H9 (cell line): ENCODE results near the gene LRRC27. TPM values are rescaled to one million over a fixed set of nuclear protein-coding genes. Genes with fewer than 3 reads are reported as not detected.

ENCODE experiments used
- DNase-seq: peaks from one replicate; pipeline ENCODE4 v3.0.0-alpha.2; 2017
- H2AFZ ChIP-seq: one replicate; pipeline ENCODE4 v1.6.1; 2013; ENCODE audit warnings: mild to moderate bottlenecking, low read length, control low read depth, moderate library complexity
- H2AK5ac ChIP-seq: 2 replicates; pipeline ENCODE4 v1.6.1; 2013; ENCODE audit warnings: low read length, control low read depth, mixed read lengths; ENCODE audit not compliant: insufficient read length
- H2BK120ac ChIP-seq: one replicate; pipeline ENCODE4 v1.6.1; 2013; ENCODE audit warnings: low read depth, mild to moderate bottlenecking, low read length, control low read depth, inconsistent platforms; ENCODE audit not compliant: poor library complexity, severe bottlenecking
- H2BK12ac ChIP-seq: 2 replicates; pipeline ENCODE4 v1.6.1; 2013; ENCODE audit warnings: low read length, control low read depth, mixed read lengths, low read depth; ENCODE audit not compliant: insufficient read length
- H2BK15ac ChIP-seq: 2 replicates; pipeline ENCODE4 v1.6.1; 2013; ENCODE audit warnings: low read depth, low read length, control low read depth
- H2BK20ac ChIP-seq: one replicate; pipeline ENCODE4 v1.6.1; 2013; ENCODE audit warnings: low read depth, mild to moderate bottlenecking, low read length, control low read depth, inconsistent platforms; ENCODE audit not compliant: poor library complexity, severe bottlenecking
- H2BK5ac ChIP-seq: 2 replicates; pipeline ENCODE4 v1.6.1; 2013; ENCODE audit warnings: low read length, control low read depth, mixed read lengths; ENCODE audit not compliant: insufficient read length
- H3K14ac ChIP-seq: 2 replicates; pipeline ENCODE4 v1.6.1; 2013; ENCODE audit warnings: low read length, control low read depth; ENCODE audit not compliant: insufficient read depth
- H3K18ac ChIP-seq: 2 replicates; pipeline ENCODE4 v1.6.1; 2013; ENCODE audit warnings: low read depth, mild to moderate bottlenecking, mixed read lengths, low read length, control low read depth; ENCODE audit not compliant: insufficient read length
- H3K23ac ChIP-seq: 2 replicates; pipeline ENCODE4 v1.6.1; 2013; ENCODE audit warnings: low read length, control low read depth, mixed read lengths, low read depth; ENCODE audit not compliant: insufficient read length
- H3K23me2 ChIP-seq: 2 replicates; pipeline ENCODE4 v1.6.1; 2013; ENCODE audit warnings: low read depth, mild to moderate bottlenecking, mixed read lengths, low read length, control low read depth; ENCODE audit not compliant: insufficient read length, poor library complexity, severe bottlenecking
- H3K27ac ChIP-seq: 2 replicates; pipeline ENCODE4 v1.5.1; 2013; ENCODE audit warnings: low read length, control low read depth, mixed read lengths, low read depth; ENCODE audit not compliant: insufficient read length
- H3K27me3 ChIP-seq: 2 replicates; pipeline ENCODE4 v1.6.1; 2013; ENCODE audit warnings: low read length, control low read depth, inconsistent platforms; ENCODE audit not compliant: insufficient read depth
- H3K4ac ChIP-seq: 2 replicates; pipeline ENCODE4 v1.6.1; 2013; ENCODE audit warnings: low read depth, mild to moderate bottlenecking, control low read depth, inconsistent platforms, low read length, moderate library complexity
- H3K4me1 ChIP-seq: 2 replicates; pipeline ENCODE4 v1.6.1; 2013; ENCODE audit warnings: low read length, control low read depth, inconsistent platforms; ENCODE audit not compliant: insufficient read depth
- H3K4me2 ChIP-seq: 2 replicates; pipeline ENCODE4 v1.6.1; 2013; ENCODE audit warnings: low read length, control low read depth, mixed read lengths; ENCODE audit not compliant: insufficient read length, insufficient read depth
- H3K56ac ChIP-seq: 2 replicates; pipeline ENCODE4 v1.6.1; 2013; ENCODE audit warnings: low read depth, mild to moderate bottlenecking, mixed read lengths, low read length, control low read depth; ENCODE audit not compliant: insufficient read length
- H3K79me1 ChIP-seq: 2 replicates; pipeline ENCODE4 v1.6.1; 2013; ENCODE audit warnings: low read depth, mild to moderate bottlenecking, moderate library complexity, low read length, control low read depth, inconsistent platforms; ENCODE audit not compliant: insufficient read depth, poor library complexity, severe bottlenecking
- H3K79me2 ChIP-seq: 2 replicates; pipeline ENCODE4 v1.6.1; 2013; ENCODE audit warnings: low read length, control low read depth, inconsistent platforms; ENCODE audit not compliant: insufficient read depth
- H3K9ac ChIP-seq: 2 replicates; pipeline ENCODE4 v1.6.1; 2013; ENCODE audit warnings: low read length, control low read depth, mixed read lengths; ENCODE audit not compliant: insufficient read length; ENCODE audit errors: extremely low read depth
- H3K9me3 ChIP-seq: one replicate; pipeline ENCODE4 v1.6.1; 2013; ENCODE audit warnings: low read depth, low read length, inconsistent platforms; ENCODE audit not compliant: control insufficient read depth
- H3T11ph ChIP-seq: one replicate; pipeline ENCODE4 v1.6.1; 2013; ENCODE audit warnings: mild to moderate bottlenecking, low read length, control low read depth, inconsistent platforms
- H4K20me1 ChIP-seq: one replicate; pipeline ENCODE4 v1.6.1; 2013; ENCODE audit not compliant: control insufficient read depth, insufficient read length, insufficient read depth
- H4K5ac ChIP-seq: 2 replicates; pipeline ENCODE4 v1.6.1; 2013; ENCODE audit warnings: low read depth, mild to moderate bottlenecking, mixed read lengths, low read length, control low read depth; ENCODE audit not compliant: insufficient read length
- H4K8ac ChIP-seq: replicated peaks from 2 replicates; pipeline ENCODE4 v1.6.1; 2013; ENCODE audit warnings: low read length, control low read depth, mixed read lengths, low read depth; ENCODE audit not compliant: insufficient read length
- H4K91ac ChIP-seq: 2 replicates; pipeline ENCODE4 v1.6.1; 2013; ENCODE audit warnings: low read depth, mild to moderate bottlenecking, moderate library complexity, mixed read lengths, low read length, control low read depth; ENCODE audit not compliant: insufficient read length
- H3K27ac Mint-ChIP-seq, 3 experiments: 2 replicates in 2 of 3; 3 replicates in 1 of 3; pipeline ENCODE4 v1.8.0; 2020 to 2021; ENCODE audit warnings: mixed read lengths in 3 of 3, mild to moderate bottlenecking in 1 of 3, moderate library complexity in 1 of 3
- H3K27me3 Mint-ChIP-seq: 2 replicates; pipeline ENCODE4 v1.8.0; 2021; ENCODE audit warnings: low read depth, mild to moderate bottlenecking, moderate library complexity, mixed read lengths
- H3K36me3 Mint-ChIP-seq, 3 experiments: 2 replicates in 2 of 3; 3 replicates in 1 of 3; pipeline ENCODE4 v1.8.0; 2020 to 2021; ENCODE audit warnings: low read depth in 3 of 3, mixed read lengths in 3 of 3; ENCODE audit not compliant: insufficient read depth in 1 of 3
- H3K4me1 Mint-ChIP-seq, 2 experiments: 2 replicates each; pipeline ENCODE4 v1.8.0; 2020; ENCODE audit warnings: mixed read lengths in 2 of 2
- H3K4me3 Mint-ChIP-seq, 2 experiments: 2 replicates in 1 of 2; 3 replicates in 1 of 2; pipeline ENCODE4 v1.8.0; 2020 to 2021; ENCODE audit warnings: mild to moderate bottlenecking in 2 of 2, mixed read lengths in 2 of 2, moderate library complexity in 1 of 2
- H3K9me3 Mint-ChIP-seq, 2 experiments: 2 replicates in 1 of 2; 3 replicates in 1 of 2; pipeline ENCODE4 v1.8.0; 2020; ENCODE audit warnings: mild to moderate bottlenecking in 2 of 2, mixed read lengths in 2 of 2, moderate library complexity in 1 of 2
- CTCF ChIP-seq: fragments of 200-600 bp; sonication (generic); conservative IDR thresholded peaks from 3 replicates; pipeline ENCODE4 v1.8.0; 2021; ENCODE audit warnings: antibody characterized with exemption, mild to moderate bottlenecking
- WGBS: extraction: QIAGEN DNeasy Blood & Tissue Kit; methylation state at CpG from one replicate; pipeline ENCODE4 v1.1.7; 2013; ENCODE audit warnings: missing lambda C conversion rate, low lambda C conversion rate, mixed read lengths; ENCODE audit not compliant: insufficient read length; ENCODE audit errors: extremely low coverage; 5-methylcytosine and 5-hydroxymethylcytosine counted together
- total RNA-seq: library from RNA; stranded (reverse); gene quantifications from 2 replicates; pipeline ENCODE4 v1.2.1, GENCODE V29; 2021

Gene LRRC27
- total RNA-seq, 1 experiment from 2014 or later, result 2.7 TPM

- no peaks in the 10 kb centered on the region for H3K23me2 ChIP-seq
- no peak overlapping the region for H3K23ac ChIP-seq
- H4K91ac ChIP-seq, result no peak overlapping the region
- no peak overlapping the region for H2AK5ac ChIP-seq
- 100% methylated on average over 4 of the region's 14 CpGs for WGBS
- Mint-ChIP-seq H3K9me3 (peaks cover 3 to 4% of the 10 kb centered on the region in 2 experiments; a peak in 3 of 5 replicates), H3K4me3 (no peak overlapping the region), H3K27me3 (peaks cover 3% of the 10 kb centered on the region), H3K36me3 (no peaks in the 10 kb centered on the region; a peak in 1 of 7 replicates), H3K4me1 (peaks cover 12% of the 10 kb centered on the region in 2 experiments), H3K27ac (peak overlapping the region in 1 of 3 experiments; percentile 49; a peak in 1 of 7 replicates)
- no peak overlapping the region for H2BK20ac ChIP-seq
- H3K79me2 ChIP-seq, result no peaks in the 10 kb centered on the region
- no peak overlapping the region for H4K5ac ChIP-seq
- no peaks in the 10 kb centered on the region for H3K79me1 ChIP-seq
- H2BK15ac ChIP-seq, result no peak overlapping the region
- no peaks in the 10 kb centered on the region for H3K4me1 ChIP-seq
- H2BK120ac ChIP-seq, result no peak overlapping the region
- no peak overlapping the region for H3K18ac ChIP-seq
- H3K9me3 ChIP-seq, result no peaks in the 10 kb centered on the region
- no peak overlapping the region for H3K27ac ChIP-seq
- H3K14ac ChIP-seq, result no peak overlapping the region
- H3K4me2 ChIP-seq, result no peak overlapping the region
- no peak overlapping the region for H3T11ph ChIP-seq
- no peaks in the 10 kb centered on the region for H4K20me1 ChIP-seq
- no peak overlapping the region for H2BK5ac ChIP-seq
- no peak overlapping the region for H3K9ac ChIP-seq
- no peak overlapping the region for H4K8ac ChIP-seq
- H3K56ac ChIP-seq, result no peak overlapping the region
- no peak overlapping the region for H2BK12ac ChIP-seq
- no peak overlapping the region for H2AFZ ChIP-seq
- H3K4ac ChIP-seq, result no peak overlapping the region
- no peaks in the 10 kb centered on the region for H3K27me3 ChIP-seq
- no peak for TF ChIP-seq CTCF
- no peak for DNase-seq
These were observed 32.6 kb downstream of the LRRC27 start for GRCh38 chr10:132364594-132364970.
